Measurements from ENCODE around the gene KLHL26.

The KLHL26 gene

GRCh38 chr19:18711893-18712292 is 75.1 kb downstream of the KLHL26 start:
- TF ChIP-seq CTCF (IDR thresholded peaks at IDR 0.05) = no peak
- DNase-seq (ENCODE audit: low spot score) = no peak
- H3K4me3 ChIP-seq = no peak overlapping the region
- peak overlapping the region in 1 of 2 donors; percentile 3 for H3K27ac ChIP-seq

GRCh38 chr19:18712981-18713380 is 76.2 kb downstream of the KLHL26 start:
- DNase-seq (ENCODE audit: low spot score) = no peak
- Histone ChIP-seq H3K27ac (no peak overlapping the region), H3K4me3 (no peak overlapping the region)
- no peak for TF ChIP-seq CTCF (IDR thresholded peaks at IDR 0.05)

GRCh38 chr19:18713550-18714117 is 76.8 kb downstream of the KLHL26 start:
- Histone ChIP-seq H3K27ac (no peak overlapping the region), H3K4me3 (no peak overlapping the region)
- no peak for DNase-seq (ENCODE audit: low spot score)
- no peak for TF ChIP-seq CTCF (IDR thresholded peaks at IDR 0.05)

GRCh38 chr19:18715416-18715815 is 78.6 kb downstream of the KLHL26 start:
- Histone ChIP-seq H3K4me3 (no peak overlapping the region), H3K27ac (no peak overlapping the region)
- TF ChIP-seq CTCF (IDR thresholded peaks at IDR 0.05) = no peak
- no peak for DNase-seq (ENCODE audit: low spot score)

GRCh38 chr19:18716857-18717256 is 80.0 kb downstream of the KLHL26 start:
- H3K4me3 ChIP-seq = no peak overlapping the region
- DNase-seq (ENCODE audit: low spot score) = no peak
- H3K27ac ChIP-seq = no peak overlapping the region
- no peak for TF ChIP-seq CTCF (IDR thresholded peaks at IDR 0.05)

GRCh38 chr19:18717601-18718000 is 80.8 kb downstream of the KLHL26 start:
- no peak overlapping the region for H3K27ac ChIP-seq
- TF ChIP-seq CTCF (IDR thresholded peaks at IDR 0.05) = no peak
- DNase-seq (ENCODE audit: low spot score) = no peak
- no peak overlapping the region for H3K4me3 ChIP-seq

- no peak overlapping the region for H3K4me3 ChIP-seq
- DNase-seq (ENCODE audit: low spot score) = no peak
- no peak for TF ChIP-seq CTCF (IDR thresholded peaks at IDR 0.05)
- no peak overlapping the region for H3K27ac ChIP-seq
Observed at GRCh38 chr19:18718015-18718526, 81.2 kb downstream of the KLHL26 start.
